KOPT-K1 (cell line): ENCODE results near the gene BCL2L13.
"Not testable (repeated sequence)": the region's sequence is repeated elsewhere in the genome, so short reads cannot be mapped to it uniquely, and the experiment has no call there.

Experiments
- H3K27ac ChIP-seq: fragments of 200-600 bp; sonication (generic); 2 replicates; pipeline ENCODE4 v1.5.1; 2016; ENCODE audit warnings: antibody characterized with exemption, mild to moderate bottlenecking, low read depth, low read length; ENCODE audit not compliant: poor library complexity, severe bottlenecking
- H3K36me3 ChIP-seq: fragments of 200-600 bp; sonication (generic); 2 replicates; pipeline ENCODE4 v1.5.1; 2017; ENCODE audit warnings: antibody characterized with exemption, mild to moderate bottlenecking, low read length, moderate library complexity; ENCODE audit not compliant: insufficient read depth
- H3K9me3 ChIP-seq: fragments of 200-600 bp; sonication (generic); 2 replicates; pipeline ENCODE4 v1.5.1; 2017; ENCODE audit warnings: antibody characterized with exemption, low read length, mild to moderate bottlenecking; ENCODE audit not compliant: insufficient read depth, poor library complexity, severe bottlenecking

BCL2L13 gene

DNA sequence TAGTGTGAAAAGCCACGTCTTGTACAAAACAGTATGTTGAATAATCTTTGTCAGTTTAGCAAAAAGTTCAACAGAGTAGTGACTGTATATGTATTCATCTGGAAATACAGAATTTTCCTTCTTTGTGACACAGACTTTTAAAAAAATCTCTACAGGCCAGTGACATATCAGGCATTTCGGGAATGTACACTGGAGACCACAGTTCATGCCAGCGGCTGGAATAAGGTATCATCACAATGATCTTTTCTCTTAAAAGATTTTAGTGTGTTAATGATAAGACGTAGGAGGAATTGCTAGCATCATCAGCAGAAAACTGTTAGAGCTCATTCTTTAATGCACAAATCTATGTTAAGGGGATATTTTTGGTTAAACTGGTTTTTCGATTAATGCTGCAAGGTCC lies 57.4 kb downstream of the BCL2L13 start:
- H3K36me3 ChIP-seq = no peaks in the 10 kb centered on the region
- H3K9me3 ChIP-seq = no peaks in the 10 kb centered on the region

DNA sequence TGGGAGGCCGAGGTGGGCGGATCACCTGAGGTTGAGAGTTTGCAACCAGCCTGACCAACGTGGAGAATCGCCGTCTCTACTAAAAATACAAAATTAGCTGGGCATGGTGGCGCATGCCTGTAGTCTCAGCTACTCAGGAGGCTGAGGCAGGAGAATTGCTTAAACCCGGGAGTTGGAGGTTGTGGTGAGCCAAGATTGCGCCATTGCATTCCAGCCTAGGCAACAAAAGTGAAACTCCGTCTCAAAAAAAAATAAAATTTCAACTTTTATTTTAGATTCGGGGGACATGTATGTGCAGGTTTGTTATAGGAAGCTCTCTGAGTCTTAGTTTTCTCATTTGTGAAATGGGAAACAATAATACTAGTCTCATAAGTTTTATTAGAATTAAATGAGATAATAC lies 58.6 kb downstream of the BCL2L13 start:
- H3K27ac ChIP-seq, H3K36me3 ChIP-seq, H3K9me3 ChIP-seq: not testable (repeated sequence)

More for the DNA sequence above, 57.4 kb downstream of the BCL2L13 start:
- H3K27ac ChIP-seq = no peak overlapping the region

DNA sequence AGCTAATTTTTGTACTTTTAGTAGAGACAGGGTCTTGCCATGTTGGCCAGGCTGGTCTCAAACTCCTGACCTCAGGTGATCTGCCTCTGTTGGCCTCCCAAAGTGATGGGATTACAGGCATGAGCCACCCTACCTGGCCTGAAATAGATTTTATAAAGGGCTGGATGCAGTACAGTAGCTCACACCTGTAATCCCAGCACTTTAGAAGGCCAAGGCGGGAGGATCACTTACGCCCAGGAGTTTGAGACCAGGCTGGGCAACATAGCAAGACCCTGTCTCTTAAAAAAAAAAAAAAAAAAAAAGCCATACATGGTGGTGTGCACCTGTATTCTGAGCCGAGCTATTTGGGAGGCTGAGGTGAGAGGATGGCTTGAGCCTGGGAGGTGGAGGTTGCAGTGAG lies 59.7 kb downstream of the BCL2L13 start:
- H3K9me3 ChIP-seq, H3K36me3 ChIP-seq, H3K27ac ChIP-seq: not testable (repeated sequence)

DNA sequence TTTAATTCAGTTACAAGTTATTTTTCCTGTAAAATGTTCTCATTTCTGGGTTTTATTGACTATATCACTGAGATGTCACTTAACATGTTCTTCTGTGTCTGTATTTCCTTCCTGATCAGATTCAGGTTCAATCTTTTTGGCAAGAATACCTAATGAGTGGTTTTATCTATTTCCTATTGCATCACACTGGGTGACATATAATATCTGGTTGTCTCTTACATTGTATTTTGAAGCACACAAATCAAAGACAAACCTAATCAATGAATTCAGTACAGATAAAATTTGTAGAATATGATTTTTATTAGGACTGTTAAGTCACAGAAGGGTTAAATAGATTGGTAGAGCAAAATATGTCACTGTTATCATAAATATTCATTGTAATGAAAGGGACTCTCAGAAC lies 60.4 kb downstream of the BCL2L13 start:
- Histone ChIP-seq H3K27ac (no peak overlapping the region), H3K9me3 (no peaks in the 10 kb centered on the region), H3K36me3 (no peaks in the 10 kb centered on the region)

DNA sequence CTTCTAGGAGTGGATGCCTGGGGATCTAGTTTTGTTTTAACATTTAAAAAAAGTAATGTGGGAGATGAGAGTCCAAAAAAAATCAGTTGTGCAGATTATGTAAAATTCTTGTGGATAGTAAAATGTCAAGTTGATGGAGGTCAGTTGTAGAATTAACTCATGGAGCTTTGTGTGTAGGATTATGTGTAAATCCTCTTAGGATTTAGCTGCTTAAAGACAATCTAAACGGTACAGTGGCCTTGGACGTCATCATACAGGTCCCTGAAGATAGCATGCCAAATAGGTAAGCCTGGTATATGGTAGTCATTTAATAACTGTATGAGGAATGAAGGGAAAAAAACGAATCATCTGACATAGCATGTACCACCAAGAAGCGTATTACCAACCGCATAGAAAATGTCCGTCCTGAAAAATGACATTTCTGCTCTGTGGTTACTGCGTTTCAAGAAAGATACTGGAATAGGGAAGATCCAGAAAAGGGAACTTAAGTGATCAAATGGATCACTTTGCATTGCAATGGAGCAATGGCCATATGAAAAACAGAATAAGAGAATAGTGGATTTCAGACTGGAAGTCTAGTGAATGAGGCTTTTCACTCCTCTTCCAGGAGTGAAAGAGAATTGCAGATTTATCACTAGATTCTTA lies 61.3 kb downstream of the BCL2L13 start:
- Histone ChIP-seq H3K9me3 (no peaks in the 10 kb centered on the region), H3K27ac (no peak overlapping the region), H3K36me3 (no peaks in the 10 kb centered on the region)

DNA sequence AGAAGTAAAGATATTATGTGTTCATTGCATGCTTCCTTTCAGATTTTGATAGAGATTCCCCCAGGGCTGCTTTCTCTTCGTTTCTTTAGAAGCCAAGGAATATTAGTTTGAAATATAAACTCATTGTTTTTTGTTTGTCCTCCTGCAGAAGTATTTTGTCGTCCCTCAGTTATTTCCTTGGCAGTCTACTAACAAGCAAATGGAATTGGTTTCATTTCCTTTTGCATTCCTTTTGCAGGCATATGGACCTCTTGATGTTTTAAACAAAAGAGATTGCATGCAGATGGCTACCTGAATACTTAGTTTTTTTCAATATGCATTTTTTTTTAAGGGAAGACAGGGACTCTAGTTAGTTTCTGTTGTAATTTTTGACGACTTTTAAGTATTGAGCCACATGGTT lies 62.2 kb downstream of the BCL2L13 start:
- Histone ChIP-seq H3K9me3 (no peaks in the 10 kb centered on the region), H3K27ac (no peak overlapping the region), H3K36me3 (no peaks in the 10 kb centered on the region)

DNA sequence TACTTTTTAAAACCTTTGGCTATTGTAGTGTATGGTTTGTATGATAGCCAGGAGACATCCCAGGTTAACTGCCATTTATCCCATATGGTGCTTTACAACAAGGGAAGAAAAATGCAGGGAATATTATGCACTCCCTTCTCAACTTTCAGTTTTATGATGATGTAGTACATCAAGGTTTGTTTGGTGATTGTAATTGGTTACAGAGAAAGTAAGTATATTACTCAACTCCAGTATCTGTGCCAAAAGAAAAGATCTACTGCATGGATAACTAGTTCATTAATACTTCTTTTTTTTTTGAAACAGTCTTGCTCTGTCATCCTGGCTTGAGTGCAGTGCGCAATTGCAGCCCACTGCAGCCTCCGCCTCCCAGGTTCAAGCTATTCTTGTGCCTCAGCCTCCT lies 65.3 kb downstream of the BCL2L13 start:
- no peak overlapping the region for H3K27ac ChIP-seq
- H3K9me3 ChIP-seq = no peaks in the 10 kb centered on the region
- H3K36me3 ChIP-seq = no peaks in the 10 kb centered on the region

DNA sequence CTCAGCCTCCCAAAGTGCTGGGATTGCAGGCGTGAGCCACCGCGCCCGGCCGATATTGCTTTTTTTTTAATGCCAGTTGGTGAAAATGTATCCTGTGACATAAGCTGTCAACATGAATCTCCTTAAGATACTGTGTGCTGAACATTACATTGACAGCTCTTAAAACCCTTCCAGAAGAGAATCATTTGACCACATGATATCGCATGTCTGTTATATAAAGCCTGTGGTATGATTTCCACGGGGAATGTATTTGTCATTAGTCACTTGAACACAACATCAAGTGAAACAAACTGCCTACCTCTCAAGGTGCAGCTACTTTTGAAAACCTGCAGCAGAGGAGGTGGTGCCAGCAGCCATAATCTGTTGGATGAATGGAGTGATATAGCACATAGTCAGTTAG lies 67.0 kb downstream of the BCL2L13 start:
- no peaks in the 10 kb centered on the region for H3K36me3 ChIP-seq
- no peaks in the 10 kb centered on the region for H3K9me3 ChIP-seq
- H3K27ac ChIP-seq = peak overlapping the region; percentile 63

DNA sequence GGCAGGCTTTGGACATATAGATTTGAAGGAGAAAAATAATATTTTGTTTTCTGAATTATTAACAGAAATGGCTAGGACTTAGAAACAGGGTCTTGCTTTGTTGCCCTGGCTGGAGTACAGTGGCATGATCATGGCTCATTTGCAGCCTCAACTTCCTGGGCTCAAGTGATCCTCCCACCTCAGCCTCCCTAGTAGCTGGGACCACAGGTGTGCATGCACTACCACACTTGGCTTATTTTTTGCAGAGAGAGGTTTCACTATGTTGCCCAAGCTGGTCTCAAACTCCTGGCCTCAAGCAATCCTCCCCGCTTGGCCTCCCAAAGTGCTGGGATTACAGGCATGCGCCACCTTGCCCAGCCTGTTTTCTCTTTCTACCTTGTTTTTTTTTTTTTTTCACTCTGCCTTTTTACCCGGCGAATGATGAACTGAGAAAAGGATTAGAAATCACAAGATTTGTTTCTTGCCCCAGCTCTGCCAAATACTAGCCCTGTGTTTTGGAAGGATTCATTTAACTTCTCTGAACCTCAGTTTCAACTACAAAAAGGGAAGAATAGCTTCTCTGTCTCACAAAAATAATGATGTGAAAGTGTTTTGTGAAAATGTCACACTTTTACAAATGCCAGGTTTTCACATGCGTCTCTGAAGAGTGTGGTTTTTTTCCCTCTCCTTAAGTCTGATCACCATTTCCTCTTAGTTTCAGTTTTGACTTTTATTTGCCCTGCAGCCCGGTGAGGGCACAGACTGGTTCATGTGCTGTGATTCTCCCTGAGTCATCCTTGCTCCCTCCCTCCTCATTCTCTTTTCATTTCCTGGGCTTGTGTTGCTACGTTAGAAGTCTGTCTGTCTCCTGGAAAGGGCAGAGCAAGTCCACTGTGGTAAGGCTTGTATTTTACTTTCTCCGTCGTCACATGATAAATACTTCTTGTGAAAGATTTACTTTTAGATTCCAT lies 67.7 kb downstream of the BCL2L13 start:
- Histone ChIP-seq H3K27ac (peak overlapping the region; percentile 63), H3K9me3 (no peaks in the 10 kb centered on the region), H3K36me3 (no peaks in the 10 kb centered on the region)

DNA sequence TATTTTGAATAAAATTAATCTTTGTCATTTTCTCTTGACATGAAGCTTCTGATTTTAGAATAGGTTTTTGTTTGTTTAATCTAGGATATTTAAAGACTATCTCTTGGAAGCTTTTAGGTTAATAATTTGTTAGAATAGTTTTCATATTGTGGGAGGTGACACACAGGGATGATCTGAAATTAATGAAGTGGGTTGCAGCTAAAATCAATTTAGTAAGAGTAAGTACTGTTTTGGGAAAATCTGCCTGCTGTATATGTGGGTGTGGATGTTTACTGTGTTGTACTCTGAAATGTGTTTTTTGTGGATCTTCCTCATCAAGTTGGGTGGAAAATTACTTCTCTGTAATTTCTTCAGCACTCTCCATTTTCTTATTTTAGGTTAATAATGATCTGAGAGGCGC lies 68.4 kb downstream of the BCL2L13 start:
- Histone ChIP-seq H3K27ac (peak overlapping the region; percentile 63), H3K36me3 (no peaks in the 10 kb centered on the region), H3K9me3 (no peaks in the 10 kb centered on the region)

DNA sequence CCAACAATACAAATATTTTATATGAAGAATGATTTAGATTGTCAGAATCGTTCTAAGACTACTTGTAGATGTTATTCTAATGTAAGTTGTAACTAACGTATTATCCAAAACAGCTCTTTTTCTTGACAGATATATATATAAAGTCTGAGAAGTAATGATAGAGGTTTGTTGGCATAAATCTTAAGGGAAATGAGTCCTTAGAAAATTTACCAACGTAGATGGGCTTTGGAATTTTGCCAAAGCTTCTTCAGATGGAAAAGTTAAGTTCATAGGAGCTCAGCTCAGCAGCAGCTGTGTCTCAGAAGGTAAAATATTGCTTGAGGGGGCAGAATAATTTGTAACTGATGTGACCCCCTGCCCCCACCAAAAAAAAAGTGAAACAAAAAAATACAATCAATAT lies 69.0 kb downstream of the BCL2L13 start:
- Histone ChIP-seq H3K9me3 (no peaks in the 10 kb centered on the region), H3K36me3 (no peaks in the 10 kb centered on the region), H3K27ac (no peak overlapping the region)

DNA sequence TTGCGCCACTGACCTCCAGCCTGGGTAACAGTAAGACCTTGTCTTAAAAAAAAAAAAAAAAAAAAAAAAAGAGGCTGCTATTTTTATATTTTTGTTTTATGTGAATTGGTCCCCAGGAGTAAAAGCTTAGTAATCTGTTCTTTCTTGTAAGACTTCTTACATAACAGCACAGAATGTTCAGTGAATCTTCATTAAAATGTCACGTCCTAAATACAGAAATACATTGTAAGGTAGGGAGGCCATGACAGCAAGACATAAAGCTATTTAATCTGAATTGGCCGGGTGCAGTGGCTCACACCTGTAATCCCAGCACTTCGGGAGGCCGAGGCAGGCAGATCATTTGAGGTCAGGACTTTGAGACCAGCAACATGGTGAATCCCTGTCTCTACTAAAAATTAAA lies 71.5 kb downstream of the BCL2L13 start:
- Histone ChIP-seq H3K36me3 (no peaks in the 10 kb centered on the region), H3K9me3 (no peaks in the 10 kb centered on the region), H3K27ac (no peak overlapping the region)

DNA sequence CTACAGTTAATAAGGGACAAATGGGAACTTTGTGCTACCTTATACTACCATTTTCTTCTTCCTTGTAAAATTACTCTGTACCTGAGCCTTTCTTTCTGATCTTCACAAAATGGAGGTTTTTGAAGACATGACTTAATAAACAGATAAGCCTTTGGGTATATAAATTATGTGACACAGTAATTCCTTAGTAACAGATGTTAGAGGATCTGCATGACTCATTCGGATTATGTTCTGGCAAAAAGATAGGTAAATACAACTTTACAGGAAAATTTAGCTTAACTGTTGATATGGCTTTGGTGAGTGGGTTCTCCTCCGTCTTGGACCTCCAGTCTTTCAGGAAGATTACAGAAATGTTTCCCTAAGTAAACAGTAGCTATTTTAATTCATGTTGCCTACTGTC lies 73.9 kb downstream of the BCL2L13 start:
- Histone ChIP-seq H3K36me3 (no peaks in the 10 kb centered on the region), H3K27ac (no peak overlapping the region), H3K9me3 (no peaks in the 10 kb centered on the region)

DNA sequence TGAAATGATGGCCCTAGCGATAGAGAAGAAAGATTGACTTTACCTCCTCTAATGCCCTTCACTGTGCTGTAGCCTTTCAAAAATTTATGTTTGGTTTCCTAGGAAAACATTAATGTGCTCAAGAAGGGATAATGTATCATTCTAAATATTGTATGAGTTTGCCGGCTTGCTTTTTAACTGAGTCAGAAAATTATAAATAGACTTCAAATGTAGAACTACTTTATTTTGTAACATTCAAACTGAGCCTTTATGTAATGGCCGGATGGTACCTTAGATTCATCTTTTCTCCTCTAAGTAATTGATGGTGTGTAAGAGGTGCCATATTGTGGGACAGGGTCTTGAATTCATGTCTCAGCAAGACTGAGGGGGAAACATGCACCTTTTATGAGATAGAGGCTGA lies 78.0 kb downstream of the BCL2L13 start:
- no peaks in the 10 kb centered on the region for H3K36me3 ChIP-seq
- no peaks in the 10 kb centered on the region for H3K9me3 ChIP-seq
- H3K27ac ChIP-seq = no peak overlapping the region

DNA sequence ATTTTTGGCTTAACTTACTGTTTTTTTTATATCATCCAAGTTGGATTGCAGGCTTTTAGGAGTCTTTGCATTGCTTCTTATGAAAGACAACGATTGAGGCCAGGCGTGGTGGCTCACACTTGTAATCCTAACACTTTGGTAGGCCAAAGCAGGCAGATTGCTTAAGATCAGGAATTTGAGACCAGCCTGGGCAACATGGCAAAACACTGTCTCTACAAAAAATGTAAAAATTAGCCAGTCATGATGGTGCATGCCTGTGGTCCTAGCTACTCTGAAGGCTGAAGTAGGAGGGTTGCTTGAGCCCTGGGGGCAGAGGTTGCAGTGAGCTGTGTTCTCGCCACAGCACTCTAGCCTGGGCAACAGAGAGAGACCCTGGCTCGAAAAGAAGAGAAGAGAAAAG lies 79.2 kb downstream of the BCL2L13 start:
- H3K9me3 ChIP-seq = no peaks in the 10 kb centered on the region
- no peak overlapping the region for H3K27ac ChIP-seq
- no peaks in the 10 kb centered on the region for H3K36me3 ChIP-seq

DNA sequence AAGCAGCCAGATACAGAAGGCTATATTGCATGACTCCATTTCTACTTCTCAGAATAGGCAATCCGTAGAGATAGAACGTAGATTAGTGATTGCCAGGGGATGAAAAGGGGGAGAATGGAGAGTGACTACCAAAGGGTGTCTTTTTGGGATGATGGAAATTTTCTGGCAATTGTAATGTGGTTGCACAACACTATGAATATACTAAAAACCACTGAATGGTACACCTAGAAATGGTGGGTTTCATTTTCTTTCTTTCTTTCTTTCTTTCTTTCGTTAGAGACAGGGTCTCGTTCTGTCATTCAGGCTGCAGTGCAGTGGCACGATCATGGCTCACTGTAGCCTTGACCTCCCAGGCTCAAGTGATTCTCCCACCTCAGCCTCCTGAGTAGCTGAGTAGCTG lies 81.4 kb downstream of the BCL2L13 start:
- Histone ChIP-seq H3K9me3 (no peaks in the 10 kb centered on the region), H3K27ac (no peak overlapping the region), H3K36me3 (no peaks in the 10 kb centered on the region)
